Body of pancreas (tissue), 4 donors: Measurements from ENCODE around the gene TOP3B. TPM values are rescaled to one million over a fixed set of nuclear protein-coding genes. Genes with fewer than 3 reads are reported as not detected.

Experiments
- ATAC-seq: fragments of 150-250 bp; one replicate; pipeline ENCODE4 v1.9.1; 2016
- DNase-seq, 4 donors: peaks; one replicate each; pipeline ENCODE4 v3.0.0-alpha.2; 2019
- H3K27ac ChIP-seq, 4 donors: fragments of 200-600 bp; sonication (generic); 1 replicate in 3 of 4; 2 replicates in 1 of 4; pipeline versions ENCODE4 v1.5.1 to v1.6.1; 2016 to 2019; ENCODE audit warnings: mild to moderate bottlenecking in 1 of 4, mixed read lengths in 1 of 4, moderate library complexity in 1 of 4
- H3K27me3 ChIP-seq, 2 donors: fragments of 200-600 bp; sonication (generic); one replicate each; pipeline ENCODE4 v1.6.0; 2016; ENCODE audit warnings: mild to moderate bottlenecking in 1 of 2
- H3K36me3 ChIP-seq, 2 donors: fragments of 200-600 bp; sonication (generic); replicated peaks in 1 of 2; 2 replicates each; pipeline ENCODE4 v1.5.1; 2016; ENCODE audit warnings: low read depth in 2 of 2; ENCODE audit not compliant: insufficient read depth in 1 of 2
- H3K4me1 ChIP-seq: fragments of 200-600 bp; sonication (generic); one replicate; pipeline ENCODE4 v1.6.0; 2016
- H3K4me3 ChIP-seq, 2 donors: fragments of 200-600 bp; sonication (generic); 1 replicate in 1 of 2; 2 replicates in 1 of 2; pipeline ENCODE4 v1.5.1; 2016 to 2019
- H3K9me3 ChIP-seq, 3 donors: fragments of 200-600 bp; sonication (generic); 1 replicate in 2 of 3; 2 replicates in 1 of 3; pipeline ENCODE4 v1.5.1; 2016
- POLR2A ChIP-seq, 3 donors: fragments of 450-650 bp; IDR thresholded peaks; one replicate each; pipeline ENCODE4 v1.6.1; 2016; ENCODE audit warnings: antibody characterized with exemption in 3 of 3, mild to moderate bottlenecking in 2 of 3
- WGBS, 2 donors: methylation state at CpG; one replicate each; pipeline ENCODE4 v1.1.5; 2017; 5-methylcytosine and 5-hydroxymethylcytosine counted together
- intact Hi-C: fragments of 100-400 bp; cut with DNase I; formaldehyde crosslinking; loops from one replicate; pipeline ENCODE4 v1.15.1; 2023
- total RNA-seq, 2 donors: library from RNA; depleted of rRNA; stranded (reverse); fragments of >200 nt; gene quantifications; one replicate each; pipeline ENCODE4 v1.1.0, GENCODE V29; 2016
- TF ChIP-seq, protein P1 (sequence below), 7 experiments: fragments of 450-650 bp in 4 of 7; fragments of 200-600 bp in 3 of 7; sonication (generic) in 3 of 7; IDR thresholded peaks; one replicate each; pipeline ENCODE4 v1.5.1; 2016 to 2019; ENCODE audit warnings: antibody characterized with exemption in 7 of 7

The TOP3B gene
- total RNA-seq, 2 donors from 2014 or later: 19.2 to 48.8 TPM

DNA sequence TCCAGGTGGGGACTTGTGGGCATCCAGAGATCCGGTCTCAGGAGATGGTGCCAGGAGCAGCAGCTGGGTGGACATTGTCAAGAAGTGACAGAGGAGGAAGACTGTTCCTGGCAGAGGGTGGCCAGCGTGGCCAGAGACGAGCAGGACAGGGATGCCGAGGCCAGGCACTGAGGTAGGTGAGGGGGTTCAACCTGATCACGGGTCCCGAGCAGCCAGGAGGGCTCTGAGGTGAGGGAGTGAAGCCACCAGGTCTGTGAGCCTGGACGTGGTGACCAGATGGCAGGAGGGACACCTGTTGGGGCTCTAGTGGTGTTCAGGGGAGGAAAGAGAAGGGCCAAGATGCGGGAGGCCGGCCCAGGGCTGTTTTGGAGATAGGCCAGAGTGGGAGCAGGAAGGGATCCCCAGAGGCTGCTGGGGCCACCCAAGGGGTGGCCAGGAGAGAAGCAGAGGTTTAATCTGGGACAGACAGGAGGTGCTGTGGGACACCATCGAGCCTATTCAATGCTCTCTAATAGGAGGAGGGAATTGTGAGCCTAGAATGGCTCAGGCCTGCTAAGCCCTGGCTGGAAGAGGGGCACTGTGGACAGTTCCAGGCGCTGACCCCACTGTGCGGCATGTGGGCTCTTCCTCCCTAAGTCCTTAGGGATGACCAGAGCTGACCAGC, 36.2 kb downstream of the TOP3B start:
- intact Hi-C loops: no loop called here
- Histone ChIP-seq H3K36me3 (peaks cover 0 to 2% of the 10 kb centered on the region in 2 donors), H3K27ac (peak overlapping the region in 2 of 4 donors; percentile 5 to 10), H3K4me3 (no peak overlapping the region), H3K27me3 (no peaks in the 10 kb centered on the region), H3K4me1 (peaks cover 6% of the 10 kb centered on the region), H3K9me3 (no peaks in the 10 kb centered on the region)
- WGBS, 2 donors: 88% methylated on average over 10 to 12 of the region's 12 CpGs
- ATAC-seq: no peak
- TF ChIP-seq, protein P1, sequence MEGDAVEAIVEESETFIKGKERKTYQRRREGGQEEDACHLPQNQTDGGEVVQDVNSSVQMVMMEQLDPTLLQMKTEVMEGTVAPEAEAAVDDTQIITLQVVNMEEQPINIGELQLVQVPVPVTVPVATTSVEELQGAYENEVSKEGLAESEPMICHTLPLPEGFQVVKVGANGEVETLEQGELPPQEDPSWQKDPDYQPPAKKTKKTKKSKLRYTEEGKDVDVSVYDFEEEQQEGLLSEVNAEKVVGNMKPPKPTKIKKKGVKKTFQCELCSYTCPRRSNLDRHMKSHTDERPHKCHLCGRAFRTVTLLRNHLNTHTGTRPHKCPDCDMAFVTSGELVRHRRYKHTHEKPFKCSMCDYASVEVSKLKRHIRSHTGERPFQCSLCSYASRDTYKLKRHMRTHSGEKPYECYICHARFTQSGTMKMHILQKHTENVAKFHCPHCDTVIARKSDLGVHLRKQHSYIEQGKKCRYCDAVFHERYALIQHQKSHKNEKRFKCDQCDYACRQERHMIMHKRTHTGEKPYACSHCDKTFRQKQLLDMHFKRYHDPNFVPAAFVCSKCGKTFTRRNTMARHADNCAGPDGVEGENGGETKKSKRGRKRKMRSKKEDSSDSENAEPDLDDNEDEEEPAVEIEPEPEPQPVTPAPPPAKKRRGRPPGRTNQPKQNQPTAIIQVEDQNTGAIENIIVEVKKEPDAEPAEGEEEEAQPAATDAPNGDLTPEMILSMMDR (IDR thresholded peaks at IDR 0.05): no peak
- TF ChIP-seq POLR2A (IDR thresholded peaks at IDR 0.05): no peak
- DNase-seq: no peak

DNA sequence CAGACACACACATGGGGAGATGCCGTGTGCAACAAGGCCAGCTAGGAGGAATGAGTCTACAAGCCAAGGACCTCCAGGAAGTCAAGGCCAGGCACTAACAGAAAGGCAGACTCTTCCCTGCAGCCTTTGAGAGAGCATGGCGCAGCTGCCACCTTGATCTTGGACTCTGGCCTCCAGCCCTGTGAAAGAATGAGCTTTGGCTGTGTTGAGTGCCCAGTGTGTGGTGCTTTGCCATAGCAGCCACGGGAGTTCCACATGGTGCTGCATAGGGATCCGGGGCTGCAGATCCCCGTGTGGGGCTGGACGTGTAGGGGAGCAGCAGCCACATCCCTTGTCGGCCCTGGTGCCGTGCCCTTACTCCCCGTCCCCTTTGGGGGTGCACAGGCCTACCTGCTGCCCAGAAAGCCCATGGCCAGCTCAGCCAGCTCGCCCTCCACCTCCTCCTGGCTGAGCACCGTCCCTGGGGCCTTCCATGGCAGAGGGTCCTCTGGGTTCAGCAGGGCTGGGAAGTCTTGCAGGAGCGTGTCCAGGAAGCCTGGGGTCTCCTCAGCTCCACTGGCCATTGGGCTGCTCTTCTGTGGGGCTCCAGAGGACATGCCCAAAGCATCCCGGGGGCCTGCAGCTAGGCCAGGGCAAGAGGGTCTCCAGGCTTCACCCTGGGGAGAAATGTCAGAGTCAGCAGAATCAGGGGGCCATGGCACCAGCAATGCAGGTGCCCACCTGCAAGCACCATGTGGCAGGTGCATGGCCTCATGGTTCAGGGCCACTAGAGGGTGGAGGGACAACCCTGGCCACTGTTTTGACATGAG, 36.9 kb downstream of the TOP3B start:
- TF ChIP-seq POLR2A (IDR thresholded peaks at IDR 0.05): no peak
- Histone ChIP-seq H3K27ac (no peak overlapping the region), H3K36me3 (peaks cover 0 to 2% of the 10 kb centered on the region in 2 donors), H3K4me1 (peaks cover 5% of the 10 kb centered on the region), H3K27me3 (no peaks in the 10 kb centered on the region), H3K4me3 (no peak overlapping the region), H3K9me3 (no peaks in the 10 kb centered on the region)
- ATAC-seq (no peak), DNase-seq (no peak)
- intact Hi-C loops: no loop called here
- 89% methylated on average over 5 to 13 of the region's 13 CpGs for WGBS, 2 donors

DNA sequence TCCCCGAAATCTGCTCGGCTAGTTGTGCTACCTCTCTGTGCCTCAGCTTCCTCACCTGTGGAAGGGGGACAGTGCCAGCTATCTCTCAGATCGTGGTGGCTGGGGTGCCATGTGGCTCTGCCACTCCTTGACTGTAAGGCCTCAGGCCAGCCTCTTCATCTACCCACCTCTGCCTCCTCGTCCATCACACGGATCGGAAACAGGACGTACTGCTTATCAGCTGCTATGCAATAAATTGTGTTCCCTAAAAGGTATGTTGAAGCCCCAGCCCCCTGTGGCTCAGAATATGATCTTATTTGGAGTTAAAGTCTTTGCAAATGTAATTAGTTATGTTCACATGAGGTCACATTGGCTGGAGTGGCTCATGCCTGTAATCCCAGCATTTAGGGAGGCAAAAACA, 37.7 kb downstream of the TOP3B start:
- no peaks in the 10 kb centered on the region for H3K27me3 ChIP-seq
- peaks cover 6% of the 10 kb centered on the region for H3K4me1 ChIP-seq
- no peak overlapping the region for H3K27ac ChIP-seq
- TF ChIP-seq, protein P1 (IDR thresholded peaks at IDR 0.05): no peak
- TF ChIP-seq POLR2A (IDR thresholded peaks at IDR 0.05): no peak
- DNase-seq (no peak), ATAC-seq (no peak)
- no peak overlapping the region for H3K4me3 ChIP-seq
- no peaks in the 10 kb centered on the region for H3K9me3 ChIP-seq
- H3K36me3 ChIP-seq: peaks cover 0 to 2% of the 10 kb centered on the region in 2 donors
- WGBS, 2 donors: 76 to 78% methylated on average over 7 of the region's 7 CpGs
- intact Hi-C loops: loop anchor here (5.0 kb wide), 1 partner anchor 233 kb away; no protein-coding TSS in a partner anchor

DNA sequence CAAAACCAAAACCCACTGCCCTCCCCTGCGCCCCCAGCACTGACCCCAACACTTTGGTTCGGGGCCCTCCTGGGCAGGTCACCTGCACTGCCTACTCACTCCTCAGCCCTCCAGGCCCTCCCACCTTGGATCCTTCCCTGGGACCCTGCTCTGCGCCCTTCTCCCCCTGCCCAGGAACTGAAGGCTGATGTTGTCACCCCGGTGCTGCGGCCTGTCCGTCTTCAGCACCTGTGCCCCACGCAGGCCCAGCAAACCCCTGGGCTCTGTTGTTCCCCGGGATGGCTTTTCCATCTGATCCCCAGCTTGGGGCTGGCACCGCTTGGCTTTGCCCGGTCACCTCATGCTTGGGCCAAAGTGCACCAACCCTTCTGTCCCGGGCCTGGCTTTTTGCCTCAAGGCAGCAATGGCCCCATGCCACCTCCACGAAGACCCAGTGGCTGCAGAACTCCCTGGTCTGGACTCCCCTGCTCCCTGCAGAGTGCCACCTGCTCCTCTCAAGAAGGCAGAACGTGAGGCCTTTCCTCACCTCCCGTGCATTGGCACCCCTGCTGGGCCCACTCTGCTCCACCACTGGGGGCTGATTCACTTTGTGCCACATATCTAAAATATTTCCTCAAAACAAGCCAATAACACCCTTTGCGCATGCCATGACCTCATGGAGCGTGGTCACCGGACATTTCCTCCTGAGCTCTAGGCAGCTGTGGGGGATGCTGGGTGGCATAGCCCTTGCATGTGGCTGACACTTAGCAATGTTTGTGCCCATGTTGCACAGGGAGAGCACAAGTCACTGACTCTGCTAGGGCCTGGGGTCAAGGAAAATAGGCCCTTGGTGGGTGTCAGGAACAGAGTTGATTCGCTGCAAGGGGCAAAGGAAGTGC, 38.8 kb downstream of the TOP3B start:
- H3K27ac ChIP-seq: peak overlapping the region in 1 of 4 donors; percentile 55
- no peak overlapping the region for H3K4me3 ChIP-seq
- no peaks in the 10 kb centered on the region for H3K27me3 ChIP-seq
- H3K4me1 ChIP-seq: peaks cover 14% of the 10 kb centered on the region
- peaks cover 0 to 2% of the 10 kb centered on the region in 2 donors for H3K36me3 ChIP-seq
- no peak for TF ChIP-seq POLR2A (IDR thresholded peaks at IDR 0.05)
- TF ChIP-seq, protein P1 (IDR thresholded peaks at IDR 0.05): no peak
- WGBS, 2 donors: 85 to 92% methylated on average over 17 to 18 of the region's 18 CpGs
- intact Hi-C loops: loop anchor here (5.0 kb wide), 1 partner anchor 232 kb away; no protein-coding TSS in a partner anchor
- ATAC-seq (no peak), DNase-seq (no peak)
- no peaks in the 10 kb centered on the region for H3K9me3 ChIP-seq
